Gastroesophageal sphincter (tissue), 4 donors: ENCODE results near the gene SPEN. TPM values are rescaled to one million over a fixed set of nuclear protein-coding genes. Genes with fewer than 3 reads are reported as not detected.
A peak's percentile ranks its signal among the peaks of the same experiment; 100 is the strongest.

ENCODE experiments used
- ATAC-seq: fragments of 150-250 bp; one replicate; pipeline ENCODE4 v1.9.1; 2016; ENCODE audit warnings: mild to moderate bottlenecking, moderate library complexity
- H3K27ac ChIP-seq, 4 donors: fragments of 200-600 bp; sonication (generic) in 3 of 4; 1 replicate in 3 of 4; 2 replicates in 1 of 4; pipeline ENCODE4 v1.5.1; 2016 to 2019
- H3K27me3 ChIP-seq: fragments of 200-600 bp; sonication (generic); one replicate; pipeline ENCODE4 v1.5.1; 2019
- H3K36me3 ChIP-seq, 2 donors: fragments of 200-600 bp; sonication (generic); one replicate each; pipeline ENCODE4 v1.5.1; 2019; ENCODE audit warnings: control low read depth in 1 of 2
- H3K4me1 ChIP-seq, 3 donors: fragments of 200-600 bp; sonication (generic); 1 replicate in 2 of 3; 2 replicates in 1 of 3; pipeline ENCODE4 v1.5.1; 2016 to 2019; ENCODE audit warnings: control low read depth in 2 of 3
- H3K4me3 ChIP-seq, 2 donors: fragments of 200-600 bp; sonication (generic); one replicate each; pipeline ENCODE4 v1.5.1; 2019; ENCODE audit warnings: mild to moderate bottlenecking in 1 of 2, moderate library complexity in 1 of 2
- H3K9me3 ChIP-seq, 3 donors: fragments of 200-600 bp; sonication (generic); one replicate each; pipeline ENCODE4 v1.5.1; 2017 to 2019; ENCODE audit warnings: control low read depth in 2 of 3
- EP300 ChIP-seq: sonication (generic); formaldehyde crosslinking; IDR thresholded peaks from one replicate; pipeline ENCODE4 v1.6.1; 2017; ENCODE audit warnings: antibody characterized with exemption, mild to moderate bottlenecking
- POLR2A ChIP-seq, 2 donors: fragments of 450-650 bp; IDR thresholded peaks; one replicate each; pipeline ENCODE4 v1.6.1; 2017; ENCODE audit warnings: antibody characterized with exemption in 2 of 2, mild to moderate bottlenecking in 2 of 2, moderate library complexity in 1 of 2
- POLR2AphosphoS5 ChIP-seq: sonication (generic); formaldehyde crosslinking; IDR thresholded peaks from one replicate; pipeline ENCODE4 v1.6.1; 2017; ENCODE audit warnings: antibody characterized with exemption
- WGBS, 2 donors: methylation state at CpG; one replicate each; pipeline ENCODE4 v1.1.5; 2018; ENCODE audit warnings: low coverage in 1 of 2; 5-methylcytosine and 5-hydroxymethylcytosine counted together
- total RNA-seq, 4 donors: library from RNA; depleted of rRNA; stranded (reverse); fragments of >200 nt; gene quantifications; one replicate each; pipeline ENCODE4 v1.1.0, GENCODE V29; 2016
- TF ChIP-seq, protein P1 (sequence below), 4 experiments: fragments of 200-600 bp in 2 of 4; fragments of 450-650 bp in 2 of 4; sonication (generic) in 1 of 4; IDR thresholded peaks; one replicate each; pipeline ENCODE4 v1.5.1; 2017 to 2019; ENCODE audit warnings: antibody characterized with exemption in 4 of 4, mild to moderate bottlenecking in 2 of 4, moderate library complexity in 2 of 4

SPEN gene
- total RNA-seq, 4 donors from 2014 or later: 40.3 to 79.4 (median 50.7) TPM

DNA sequence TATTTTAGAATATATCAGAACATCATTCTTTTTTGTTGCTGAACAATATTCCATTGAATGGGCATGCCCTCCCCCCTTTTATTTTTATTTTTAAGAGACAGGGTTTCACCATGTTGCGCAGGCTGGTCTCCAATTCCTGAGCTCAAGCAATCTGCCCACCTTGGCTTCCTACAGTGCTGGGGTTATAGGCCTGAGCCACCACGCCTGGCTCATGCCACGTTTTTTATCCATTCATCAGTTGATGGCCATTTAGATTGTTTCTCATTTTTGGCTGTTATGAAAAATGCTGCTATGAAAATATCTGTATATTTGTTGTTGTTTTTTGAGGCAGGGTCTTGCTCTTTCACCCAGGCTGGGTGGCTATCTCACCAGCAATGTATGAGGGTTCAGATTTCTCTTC, 19.8 kb downstream of the SPEN start:
- no peaks in the 10 kb centered on the region for H3K9me3 ChIP-seq
- H3K27me3 ChIP-seq: no peaks in the 10 kb centered on the region
- no peak for ATAC-seq
- no peaks in the 10 kb centered on the region for H3K36me3 ChIP-seq
- no peak overlapping the region for H3K27ac ChIP-seq
- no peak for TF ChIP-seq POLR2A (IDR thresholded peaks at IDR 0.05)
- peaks cover 0 to 72% (median 5%) of the 10 kb centered on the region in 3 donors for H3K4me1 ChIP-seq
- WGBS, 2 donors: 60 to 86% methylated on average over 2 to 3 of the region's 3 CpGs
- no peak overlapping the region for H3K4me3 ChIP-seq

DNA sequence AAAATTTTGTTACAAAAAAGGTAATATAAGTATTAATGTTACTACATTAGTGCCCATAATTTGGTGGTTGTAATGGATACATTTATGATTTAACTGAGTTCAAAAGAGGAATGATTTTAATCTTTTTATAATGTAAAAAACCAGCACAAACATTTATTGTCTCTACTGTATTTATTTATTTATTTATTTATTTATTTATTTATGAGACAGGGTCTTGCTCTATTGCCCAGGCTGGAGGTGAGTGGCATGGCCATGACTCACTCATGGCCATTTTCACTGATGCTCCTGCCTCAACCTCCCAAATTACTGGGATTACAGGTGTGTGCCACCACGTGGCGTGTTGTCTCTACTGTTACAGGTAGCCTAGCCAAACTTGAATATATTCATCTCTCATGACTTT, 21.9 kb downstream of the SPEN start:
- no peaks in the 10 kb centered on the region for H3K9me3 ChIP-seq
- no peak for TF ChIP-seq POLR2A (IDR thresholded peaks at IDR 0.05)
- TF ChIP-seq, protein P1, sequence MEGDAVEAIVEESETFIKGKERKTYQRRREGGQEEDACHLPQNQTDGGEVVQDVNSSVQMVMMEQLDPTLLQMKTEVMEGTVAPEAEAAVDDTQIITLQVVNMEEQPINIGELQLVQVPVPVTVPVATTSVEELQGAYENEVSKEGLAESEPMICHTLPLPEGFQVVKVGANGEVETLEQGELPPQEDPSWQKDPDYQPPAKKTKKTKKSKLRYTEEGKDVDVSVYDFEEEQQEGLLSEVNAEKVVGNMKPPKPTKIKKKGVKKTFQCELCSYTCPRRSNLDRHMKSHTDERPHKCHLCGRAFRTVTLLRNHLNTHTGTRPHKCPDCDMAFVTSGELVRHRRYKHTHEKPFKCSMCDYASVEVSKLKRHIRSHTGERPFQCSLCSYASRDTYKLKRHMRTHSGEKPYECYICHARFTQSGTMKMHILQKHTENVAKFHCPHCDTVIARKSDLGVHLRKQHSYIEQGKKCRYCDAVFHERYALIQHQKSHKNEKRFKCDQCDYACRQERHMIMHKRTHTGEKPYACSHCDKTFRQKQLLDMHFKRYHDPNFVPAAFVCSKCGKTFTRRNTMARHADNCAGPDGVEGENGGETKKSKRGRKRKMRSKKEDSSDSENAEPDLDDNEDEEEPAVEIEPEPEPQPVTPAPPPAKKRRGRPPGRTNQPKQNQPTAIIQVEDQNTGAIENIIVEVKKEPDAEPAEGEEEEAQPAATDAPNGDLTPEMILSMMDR (IDR thresholded peaks at IDR 0.05): no peak
- TF ChIP-seq POLR2AphosphoS5: no peak
- no peak for TF ChIP-seq EP300
- peaks cover 0 to 18% of the 10 kb centered on the region in 2 donors for H3K36me3 ChIP-seq
- WGBS, 2 donors: 96% methylated on average over 2 of the region's 2 CpGs; no CpG with 5 or more reads in 1 of the 2 donors
- no peak overlapping the region for H3K4me3 ChIP-seq
- no peak for ATAC-seq
- no peak overlapping the region for H3K27ac ChIP-seq
- peaks cover 0 to 60% (median 5%) of the 10 kb centered on the region in 3 donors for H3K4me1 ChIP-seq
- no peaks in the 10 kb centered on the region for H3K27me3 ChIP-seq

GRCh38 chr1:15870421-15870820, 22.9 kb downstream of the SPEN start:
- H3K9me3 ChIP-seq: no peaks in the 10 kb centered on the region
- peaks cover 0 to 24% of the 10 kb centered on the region in 2 donors for H3K36me3 ChIP-seq
- WGBS, 2 donors: 52 to 56% methylated on average over 1 of the region's 1 CpG
- H3K4me3 ChIP-seq: no peak overlapping the region
- peaks cover 0 to 71% (median 5%) of the 10 kb centered on the region in 3 donors for H3K4me1 ChIP-seq
- H3K27me3 ChIP-seq: no peaks in the 10 kb centered on the region
- TF ChIP-seq, protein P1 (IDR thresholded peaks at IDR 0.05): no peak
- TF ChIP-seq POLR2AphosphoS5: no peak
- no peak for TF ChIP-seq POLR2A (IDR thresholded peaks at IDR 0.05)
- TF ChIP-seq EP300: no peak
- ATAC-seq: no peak
- no peak overlapping the region for H3K27ac ChIP-seq

- no peak for TF ChIP-seq POLR2AphosphoS5
- TF ChIP-seq EP300: no peak
- no peak for TF ChIP-seq POLR2A (IDR thresholded peaks at IDR 0.05)
- TF ChIP-seq, protein P1 (IDR thresholded peaks at IDR 0.05): no peak
- ATAC-seq: no peak
- peaks cover 0 to 49% (median 0%) of the 10 kb centered on the region in 3 donors for H3K4me1 ChIP-seq
- H3K9me3 ChIP-seq: no peaks in the 10 kb centered on the region
- no peak overlapping the region for H3K27ac ChIP-seq
- peaks cover 0 to 43% of the 10 kb centered on the region in 2 donors for H3K36me3 ChIP-seq
- no peaks in the 10 kb centered on the region for H3K27me3 ChIP-seq
- no peak overlapping the region for H3K4me3 ChIP-seq
- WGBS, 2 donors: 14 to 31% methylated on average over 1 of the region's 1 CpG
These were observed 27.0 kb downstream of the SPEN start for GRCh38 chr1:15874471-15874870.

DNA sequence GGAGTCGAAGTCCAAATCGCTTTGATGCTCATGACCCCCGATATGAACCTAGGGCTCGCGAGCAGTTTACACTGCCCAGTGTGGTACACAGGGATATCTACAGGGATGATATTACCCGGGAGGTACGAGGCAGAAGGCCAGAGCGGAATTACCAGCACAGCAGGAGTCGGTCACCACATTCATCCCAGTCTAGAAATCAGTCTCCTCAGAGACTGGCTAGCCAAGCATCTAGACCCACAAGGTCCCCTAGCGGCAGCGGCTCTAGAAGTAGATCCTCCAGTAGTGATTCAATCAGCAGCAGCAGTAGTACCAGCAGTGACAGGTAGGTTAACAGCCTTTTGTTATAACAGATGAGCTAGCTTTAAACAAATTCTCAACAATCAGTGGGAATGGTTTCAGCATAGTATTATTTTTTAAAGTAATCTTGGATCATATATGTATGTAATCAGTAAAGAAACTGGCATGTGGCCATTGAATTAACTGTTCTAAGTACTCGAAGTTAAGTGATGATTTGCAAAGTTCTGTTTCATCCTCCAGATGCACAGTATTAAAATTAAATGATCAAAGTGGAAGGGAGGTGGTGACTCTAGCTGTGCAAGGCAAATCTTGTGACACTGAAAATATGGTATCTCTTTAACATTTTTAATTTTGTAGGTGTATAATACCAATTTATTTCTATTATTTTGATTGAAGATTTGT, 29.0 kb downstream of the SPEN start:
- H3K27ac ChIP-seq: no peak overlapping the region
- TF ChIP-seq, protein P1 (IDR thresholded peaks at IDR 0.05): peak in 2 of 4 experiments; percentile 11 to 15
- TF ChIP-seq EP300: no peak
- H3K4me3 ChIP-seq: no peak overlapping the region
- WGBS, 2 donors: 82 to 86% methylated on average over 5 to 7 of the region's 12 CpGs
- no peaks in the 10 kb centered on the region for H3K27me3 ChIP-seq
- H3K36me3 ChIP-seq: peaks cover 0 to 49% of the 10 kb centered on the region in 2 donors
- no peak for ATAC-seq
- no peaks in the 10 kb centered on the region for H3K9me3 ChIP-seq
- H3K4me1 ChIP-seq: peaks cover 0 to 39% (median 0%) of the 10 kb centered on the region in 3 donors
